Sigmoid colon (tissue), 4 donors: ENCODE results near the gene DUSP23.

Experiments
- EP300 ChIP-seq, 4 donors: sonication (generic); formaldehyde crosslinking; IDR thresholded peaks; one replicate each; pipeline ENCODE4 v1.6.1; 2017; ENCODE audit warnings: antibody characterized with exemption in 4 of 4
- POLR2A ChIP-seq, 2 donors: fragments of 450-650 bp; IDR thresholded peaks; one replicate each; pipeline ENCODE4 v1.6.1; 2016; ENCODE audit warnings: antibody characterized with exemption in 2 of 2, mild to moderate bottlenecking in 2 of 2, moderate library complexity in 2 of 2
- TF ChIP-seq, protein P1 (sequence below), 4 experiments: fragments of 450-650 bp in 3 of 4; fragments of 200-600 bp in 1 of 4; IDR thresholded peaks; one replicate each; pipeline ENCODE4 v1.5.1; 2016 to 2019; ENCODE audit warnings: antibody characterized with exemption in 4 of 4, mild to moderate bottlenecking in 3 of 4, moderate library complexity in 2 of 4

DNA sequence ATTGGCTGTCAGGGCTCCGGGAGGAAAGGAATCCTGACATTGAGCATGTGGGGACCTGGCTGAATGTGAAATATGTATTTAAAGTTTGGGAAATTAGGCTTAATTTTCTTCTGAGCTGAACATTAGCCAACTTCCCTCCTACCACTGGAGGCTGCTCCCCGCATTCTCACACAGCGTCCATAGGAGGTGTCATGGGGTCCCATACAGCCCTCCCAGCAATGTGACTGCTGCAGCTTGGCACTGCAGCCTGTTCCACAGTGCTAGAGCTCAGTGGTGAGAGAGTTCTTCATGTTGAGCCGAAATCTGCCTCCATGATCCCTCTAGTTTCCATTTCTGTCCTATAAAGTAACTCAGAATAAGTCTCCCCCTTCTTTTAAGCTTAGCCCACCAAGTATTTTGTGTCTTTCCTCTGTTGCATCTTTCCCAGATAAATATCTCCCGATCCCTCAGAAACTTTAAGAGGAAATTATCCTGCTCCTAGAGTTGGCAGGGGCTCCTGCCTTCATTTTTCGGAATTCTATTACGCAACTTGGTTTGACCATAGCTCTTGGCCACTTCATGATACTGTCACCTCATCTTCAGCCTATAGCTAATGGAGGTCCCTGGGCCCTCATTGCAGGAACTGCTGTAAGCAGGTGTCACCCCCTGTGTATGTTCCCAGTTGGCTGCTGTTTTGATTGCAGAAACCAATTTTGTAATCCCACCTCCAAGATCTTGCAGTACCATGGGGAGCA lies 23.4 kb downstream of the DUSP23 start:
- TF ChIP-seq POLR2A (IDR thresholded peaks at IDR 0.05) (no peak), EP300 (IDR thresholded peaks at IDR 0.05) (no peak)
- TF ChIP-seq, protein P1, sequence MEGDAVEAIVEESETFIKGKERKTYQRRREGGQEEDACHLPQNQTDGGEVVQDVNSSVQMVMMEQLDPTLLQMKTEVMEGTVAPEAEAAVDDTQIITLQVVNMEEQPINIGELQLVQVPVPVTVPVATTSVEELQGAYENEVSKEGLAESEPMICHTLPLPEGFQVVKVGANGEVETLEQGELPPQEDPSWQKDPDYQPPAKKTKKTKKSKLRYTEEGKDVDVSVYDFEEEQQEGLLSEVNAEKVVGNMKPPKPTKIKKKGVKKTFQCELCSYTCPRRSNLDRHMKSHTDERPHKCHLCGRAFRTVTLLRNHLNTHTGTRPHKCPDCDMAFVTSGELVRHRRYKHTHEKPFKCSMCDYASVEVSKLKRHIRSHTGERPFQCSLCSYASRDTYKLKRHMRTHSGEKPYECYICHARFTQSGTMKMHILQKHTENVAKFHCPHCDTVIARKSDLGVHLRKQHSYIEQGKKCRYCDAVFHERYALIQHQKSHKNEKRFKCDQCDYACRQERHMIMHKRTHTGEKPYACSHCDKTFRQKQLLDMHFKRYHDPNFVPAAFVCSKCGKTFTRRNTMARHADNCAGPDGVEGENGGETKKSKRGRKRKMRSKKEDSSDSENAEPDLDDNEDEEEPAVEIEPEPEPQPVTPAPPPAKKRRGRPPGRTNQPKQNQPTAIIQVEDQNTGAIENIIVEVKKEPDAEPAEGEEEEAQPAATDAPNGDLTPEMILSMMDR (IDR thresholded peaks at IDR 0.05), result no peak
